Cardiac muscle cell (in vitro differentiated cells and primary cell): Measurements from ENCODE around the gene PCSK2. TPM values are rescaled to one million over a fixed set of nuclear protein-coding genes. Genes with fewer than 3 reads are reported as not detected.

ENCODE experiments used
- DNase-seq, 2 donors: peaks; one replicate each; pipeline versions ENCODE4 v3.0.0 to v3.0.0-alpha.2; 2010 to 2017; ENCODE audit warnings: low read depth in 1 of 2, low spot score in 1 of 2
- H3K27ac ChIP-seq: fragments of 200-600 bp; sonication (generic); 2 replicates; pipeline ENCODE4 v1.5.1; 2016
- H3K27me3 ChIP-seq: fragments of 200-600 bp; sonication (generic); 2 replicates; pipeline ENCODE4 v1.6.0; 2016; ENCODE audit warnings: control low read depth
- H3K36me3 ChIP-seq: fragments of 200-600 bp; sonication (generic); 2 replicates; pipeline ENCODE4 v1.5.1; 2016; ENCODE audit warnings: control low read depth
- H3K4me1 ChIP-seq: fragments of 200-600 bp; sonication (generic); 2 replicates; pipeline ENCODE4 v1.8.1; 2017; ENCODE audit warnings: low read depth, mild to moderate bottlenecking, mixed run types
- H3K4me3 ChIP-seq: fragments of 200-600 bp; sonication (generic); 2 replicates; pipeline ENCODE4 v1.5.1; 2016; ENCODE audit warnings: mild to moderate bottlenecking
- H3K9me3 ChIP-seq: fragments of 200-600 bp; sonication (generic); 2 replicates; pipeline ENCODE4 v1.5.1; 2017; ENCODE audit warnings: low read depth, mild to moderate bottlenecking, control low read depth
- polyA plus RNA-seq: library from polyadenylated mRNA; unstranded; fragments of >200 nt; fragmentation: Nextera tagmentation; extraction: Ambion mirVana; gene quantifications from 2 replicates; pipeline ENCODE4 v1.2.1, GENCODE V29; 2016
- total RNA-seq: library from RNA; depleted of rRNA; stranded (reverse); fragments of >200 nt; gene quantifications from 2 replicates; pipeline ENCODE4 v1.2.3, GENCODE V29; 2016
- TF ChIP-seq, protein P1 (sequence below): IDR thresholded peaks from 2 replicates; pipeline ENCODE4 v1.5.1; 2012; ENCODE audit warnings: low read depth, mild to moderate bottlenecking, low read length

Gene PCSK2
- total and polyA plus RNA-seq, 2 experiments from 2014 or later, result 0.12 to 0.66 TPM

DNA sequence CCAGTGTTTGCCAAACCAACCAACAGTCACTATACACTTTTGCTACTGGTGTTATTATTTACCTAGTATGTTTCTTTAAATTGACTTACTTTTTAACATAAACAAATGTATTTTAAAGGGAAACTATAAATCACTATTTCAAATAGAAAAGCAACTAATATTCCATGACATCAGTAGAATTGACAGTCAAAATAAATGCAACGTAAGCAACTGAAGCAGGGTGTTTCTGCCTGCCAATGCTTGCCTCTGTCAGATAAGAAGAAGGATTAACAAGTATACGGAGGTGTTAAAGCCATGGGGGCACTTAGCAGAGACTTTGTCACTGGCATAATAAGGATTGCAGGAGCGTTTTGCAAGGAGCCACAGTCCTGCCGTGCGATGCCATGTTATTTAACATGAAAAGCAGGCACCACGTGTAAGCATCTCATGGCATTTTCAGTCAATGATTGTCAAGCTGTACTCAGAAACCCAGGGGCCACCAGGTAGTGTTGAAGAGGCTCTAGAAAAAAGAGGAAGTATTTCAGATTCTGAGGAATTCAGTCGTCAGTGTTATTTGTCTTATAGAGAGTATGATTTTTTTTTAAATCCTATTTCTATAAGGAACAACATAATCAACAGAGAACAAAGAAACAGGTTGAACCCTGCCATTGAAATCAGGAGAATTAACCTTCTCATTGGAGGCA, 172.6 kb downstream of the PCSK2 start:
- Histone ChIP-seq H3K36me3 (no peaks in the 10 kb centered on the region), H3K9me3 (no peaks in the 10 kb centered on the region), H3K27me3 (no peaks in the 10 kb centered on the region), H3K27ac (no peak overlapping the region), H3K4me3 (no peak overlapping the region), H3K4me1 (peaks cover 5% of the 10 kb centered on the region)
- TF ChIP-seq, protein P1, sequence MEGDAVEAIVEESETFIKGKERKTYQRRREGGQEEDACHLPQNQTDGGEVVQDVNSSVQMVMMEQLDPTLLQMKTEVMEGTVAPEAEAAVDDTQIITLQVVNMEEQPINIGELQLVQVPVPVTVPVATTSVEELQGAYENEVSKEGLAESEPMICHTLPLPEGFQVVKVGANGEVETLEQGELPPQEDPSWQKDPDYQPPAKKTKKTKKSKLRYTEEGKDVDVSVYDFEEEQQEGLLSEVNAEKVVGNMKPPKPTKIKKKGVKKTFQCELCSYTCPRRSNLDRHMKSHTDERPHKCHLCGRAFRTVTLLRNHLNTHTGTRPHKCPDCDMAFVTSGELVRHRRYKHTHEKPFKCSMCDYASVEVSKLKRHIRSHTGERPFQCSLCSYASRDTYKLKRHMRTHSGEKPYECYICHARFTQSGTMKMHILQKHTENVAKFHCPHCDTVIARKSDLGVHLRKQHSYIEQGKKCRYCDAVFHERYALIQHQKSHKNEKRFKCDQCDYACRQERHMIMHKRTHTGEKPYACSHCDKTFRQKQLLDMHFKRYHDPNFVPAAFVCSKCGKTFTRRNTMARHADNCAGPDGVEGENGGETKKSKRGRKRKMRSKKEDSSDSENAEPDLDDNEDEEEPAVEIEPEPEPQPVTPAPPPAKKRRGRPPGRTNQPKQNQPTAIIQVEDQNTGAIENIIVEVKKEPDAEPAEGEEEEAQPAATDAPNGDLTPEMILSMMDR, result no peak
- no peak for DNase-seq

DNA sequence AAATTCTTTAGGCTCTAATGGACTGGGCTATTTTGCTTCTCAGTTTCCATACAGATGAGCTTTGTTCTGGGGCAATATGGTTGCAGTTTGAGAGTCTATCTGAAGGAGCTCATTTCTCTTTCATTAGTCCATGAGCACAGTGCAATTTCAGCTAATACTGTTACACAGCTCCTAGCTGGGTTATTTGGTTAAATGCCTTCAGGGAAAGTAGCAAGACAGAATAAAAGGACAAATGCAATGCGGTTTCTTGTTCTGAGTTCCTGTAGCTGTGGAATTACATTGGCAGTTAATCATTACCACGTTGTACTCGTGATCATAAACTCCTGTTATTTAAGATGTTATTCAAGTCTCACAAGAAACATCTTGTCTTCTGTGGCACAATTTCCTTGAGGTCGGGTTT, 176.6 kb downstream of the PCSK2 start:
- H3K27me3 ChIP-seq, result no peaks in the 10 kb centered on the region
- TF ChIP-seq, protein P1, result no peak
- no peak overlapping the region for H3K27ac ChIP-seq
- DNase-seq, result no peak
- no peaks in the 10 kb centered on the region for H3K9me3 ChIP-seq
- H3K4me3 ChIP-seq, result no peak overlapping the region
- H3K4me1 ChIP-seq, result peaks cover 5% of the 10 kb centered on the region
- H3K36me3 ChIP-seq, result no peaks in the 10 kb centered on the region

DNA sequence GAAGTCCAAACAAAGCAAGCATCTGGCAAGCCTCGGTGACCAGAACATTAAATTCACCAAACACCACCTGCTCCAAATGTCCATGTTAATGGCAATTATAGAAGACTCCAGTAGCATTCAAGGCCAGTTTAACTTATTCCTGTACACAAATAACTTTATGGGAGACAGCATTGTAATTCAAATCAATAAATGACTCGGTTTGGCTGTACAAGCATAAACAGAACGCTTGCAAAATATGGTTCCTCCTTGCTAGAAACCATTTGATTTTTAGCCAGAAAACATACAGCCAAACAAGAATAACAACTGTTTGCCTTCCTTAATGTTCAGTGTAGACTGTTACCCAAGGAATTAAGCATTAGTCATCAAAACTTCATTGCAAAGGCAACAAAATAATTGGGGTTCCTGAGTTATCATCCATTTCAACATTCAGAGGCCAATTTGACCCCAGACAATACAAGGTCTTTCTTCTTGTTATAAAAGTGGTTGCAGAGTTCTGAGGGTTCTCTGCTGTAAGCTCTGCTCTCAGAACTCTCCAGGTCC, 179.3 kb downstream of the PCSK2 start:
- no peak for DNase-seq
- Histone ChIP-seq H3K4me1 (no peaks in the 10 kb centered on the region), H3K27me3 (no peaks in the 10 kb centered on the region), H3K4me3 (no peak overlapping the region), H3K36me3 (no peaks in the 10 kb centered on the region), H3K27ac (no peak overlapping the region), H3K9me3 (no peaks in the 10 kb centered on the region)
- TF ChIP-seq, protein P1, result no peak

DNA sequence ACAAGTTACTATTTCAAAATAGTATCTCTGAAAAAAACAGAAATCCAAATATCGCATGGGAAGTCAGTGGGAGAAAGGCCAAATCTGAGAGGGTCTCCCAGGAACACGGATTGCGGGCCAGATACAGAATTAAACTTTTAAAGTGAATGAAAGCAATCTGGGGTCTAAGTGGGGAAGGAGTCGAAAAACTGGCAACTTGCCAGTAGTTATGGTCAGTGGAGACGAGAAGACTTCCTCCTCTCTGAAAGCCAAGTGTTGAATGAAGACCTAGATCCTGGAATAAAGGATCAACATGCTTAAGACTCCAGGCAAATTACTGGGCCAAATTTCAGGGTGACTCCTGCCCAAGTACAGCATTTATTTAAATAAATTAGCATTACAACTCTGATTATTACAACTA, 180.7 kb downstream of the PCSK2 start:
- Histone ChIP-seq H3K4me1 (no peaks in the 10 kb centered on the region), H3K36me3 (no peaks in the 10 kb centered on the region), H3K9me3 (no peaks in the 10 kb centered on the region), H3K4me3 (no peak overlapping the region), H3K27me3 (no peaks in the 10 kb centered on the region), H3K27ac (no peak overlapping the region)
- no peak for DNase-seq
- TF ChIP-seq, protein P1, result no peak

DNA sequence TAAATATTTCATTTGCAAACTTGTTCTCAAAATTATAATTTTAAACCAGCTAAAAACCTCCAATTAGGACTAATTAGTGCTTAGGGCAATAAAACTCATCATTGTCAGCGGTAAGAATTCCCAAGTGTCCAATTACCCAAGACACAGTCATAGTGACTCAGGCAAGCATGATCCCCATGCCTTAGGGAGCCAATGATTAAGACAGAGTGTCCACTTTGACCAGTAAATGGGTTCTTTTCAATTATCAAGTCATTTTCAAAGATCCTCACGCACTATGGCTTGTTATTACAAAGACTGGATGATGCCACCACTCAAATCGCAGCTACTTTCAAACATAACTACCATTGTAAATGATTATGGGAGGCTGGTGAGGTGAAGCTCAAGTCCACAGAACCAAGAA, 190.4 kb downstream of the PCSK2 start:
- Histone ChIP-seq H3K27me3 (no peaks in the 10 kb centered on the region), H3K27ac (no peak overlapping the region), H3K9me3 (no peaks in the 10 kb centered on the region), H3K4me1 (no peaks in the 10 kb centered on the region), H3K36me3 (no peaks in the 10 kb centered on the region), H3K4me3 (no peak overlapping the region)
- TF ChIP-seq, protein P1, result no peak
- no peak for DNase-seq
